Measurements from ENCODE around the gene MTFR2. TPM values are rescaled to one million over a fixed set of nuclear protein-coding genes. Genes with fewer than 3 reads are reported as not detected.

Gene MTFR2
- total RNA-seq, 1 donor from 2014 or later = 1.4 TPM

- Mint-ChIP-seq H3K36me3 (ENCODE audit: low read depth, unreplicated experiment) (no peaks in the 10 kb centered on the region), H3K27ac (ENCODE audit: unreplicated experiment) (no peak overlapping the region), H3K27me3 (ENCODE audit: unreplicated experiment) (peaks cover 4% of the 10 kb centered on the region), H3K4me3 (ENCODE audit: unreplicated experiment) (no peak overlapping the region), H3K9me3 (ENCODE audit: unreplicated experiment) (no peaks in the 10 kb centered on the region), H3K4me1 (ENCODE audit: unreplicated experiment) (no peaks in the 10 kb centered on the region)
- no peak for DNase-seq (ENCODE audit: low spot score)
- TF ChIP-seq CTCF (IDR thresholded peaks at IDR 0.05; ENCODE audit: unreplicated experiment) = no peak
Observed at GRCh38 chr6:136213853-136214252, 36.3 kb downstream of the MTFR2 start.

- no peaks in the 10 kb centered on the region for H3K9me3 Mint-ChIP-seq (ENCODE audit: unreplicated experiment)
- no peak overlapping the region for H3K4me3 Mint-ChIP-seq (ENCODE audit: unreplicated experiment)
- peaks cover 4% of the 10 kb centered on the region for H3K27me3 Mint-ChIP-seq (ENCODE audit: unreplicated experiment)
- no peak overlapping the region for H3K27ac Mint-ChIP-seq (ENCODE audit: unreplicated experiment)
- H3K4me1 Mint-ChIP-seq (ENCODE audit: unreplicated experiment) = no peaks in the 10 kb centered on the region
- TF ChIP-seq CTCF (IDR thresholded peaks at IDR 0.05; ENCODE audit: unreplicated experiment) = no peak
- no peak for DNase-seq (ENCODE audit: low spot score)
- no peaks in the 10 kb centered on the region for H3K36me3 Mint-ChIP-seq (ENCODE audit: low read depth, unreplicated experiment)
Observed at GRCh38 chr6:136213012-136213539, 37.0 kb downstream of the MTFR2 start.

GRCh38 chr6:136212608-136213007 is 37.5 kb downstream of the MTFR2 start:
- H3K4me1 Mint-ChIP-seq (ENCODE audit: unreplicated experiment) = no peaks in the 10 kb centered on the region
- H3K27me3 Mint-ChIP-seq (ENCODE audit: unreplicated experiment) = peaks cover 2% of the 10 kb centered on the region
- TF ChIP-seq CTCF (IDR thresholded peaks at IDR 0.05; ENCODE audit: unreplicated experiment) = no peak
- H3K4me3 Mint-ChIP-seq (ENCODE audit: unreplicated experiment) = no peak overlapping the region
- no peaks in the 10 kb centered on the region for H3K9me3 Mint-ChIP-seq (ENCODE audit: unreplicated experiment)
- no peak for DNase-seq (ENCODE audit: low spot score)
- H3K27ac Mint-ChIP-seq (ENCODE audit: unreplicated experiment) = no peak overlapping the region
- no peaks in the 10 kb centered on the region for H3K36me3 Mint-ChIP-seq (ENCODE audit: low read depth, unreplicated experiment)

GRCh38 chr6:136210398-136211165 is 39.5 kb downstream of the MTFR2 start:
- H3K4me3 Mint-ChIP-seq (ENCODE audit: unreplicated experiment) = no peak overlapping the region
- peaks cover 2% of the 10 kb centered on the region for H3K27me3 Mint-ChIP-seq (ENCODE audit: unreplicated experiment)
- no peaks in the 10 kb centered on the region for H3K9me3 Mint-ChIP-seq (ENCODE audit: unreplicated experiment)
- no peaks in the 10 kb centered on the region for H3K4me1 Mint-ChIP-seq (ENCODE audit: unreplicated experiment)
- H3K27ac Mint-ChIP-seq (ENCODE audit: unreplicated experiment) = no peak overlapping the region
- no peaks in the 10 kb centered on the region for H3K36me3 Mint-ChIP-seq (ENCODE audit: low read depth, unreplicated experiment)
- DNase-seq (ENCODE audit: low spot score) = no peak
- TF ChIP-seq CTCF (IDR thresholded peaks at IDR 0.05; ENCODE audit: unreplicated experiment) = no peak

GRCh38 chr6:136209496-136209895 is 40.6 kb downstream of the MTFR2 start:
- no peak for TF ChIP-seq CTCF (IDR thresholded peaks at IDR 0.05; ENCODE audit: unreplicated experiment)
- no peak for DNase-seq (ENCODE audit: low spot score)
- no peaks in the 10 kb centered on the region for H3K36me3 Mint-ChIP-seq (ENCODE audit: low read depth, unreplicated experiment)
- no peak overlapping the region for H3K27ac Mint-ChIP-seq (ENCODE audit: unreplicated experiment)
- peaks cover 1% of the 10 kb centered on the region for H3K27me3 Mint-ChIP-seq (ENCODE audit: unreplicated experiment)
- no peaks in the 10 kb centered on the region for H3K4me1 Mint-ChIP-seq (ENCODE audit: unreplicated experiment)
- H3K9me3 Mint-ChIP-seq (ENCODE audit: unreplicated experiment) = no peaks in the 10 kb centered on the region
- no peak overlapping the region for H3K4me3 Mint-ChIP-seq (ENCODE audit: unreplicated experiment)
